PC-3 (cell line): ENCODE data around the gene TRPC1. TPM values are rescaled to one million over a fixed set of nuclear protein-coding genes. Genes with fewer than 3 reads are reported as not detected.
"Not testable (repeated sequence)": the region's sequence is repeated elsewhere in the genome, so short reads cannot be mapped to it uniquely, and the experiment has no call there.

Experiments used
- ATAC-seq: fragments of 200-7000 bp; cut with Tn5 transposase; 2 replicates; pipeline ENCODE4 v1.9.1; 2020; ENCODE audit warnings: mild to moderate bottlenecking, moderate library complexity
- BruUV-seq: library from RNA; stranded (reverse); fragments of 400-500 nt; replicated peaks from 2 replicates; lab custom pipeline; 2021; lab: Mats Ljungman, UMichigan
- CTCF ChIA-PET: fragments of 300-600 bp; sonication (Branson Sonifier 250); formaldehyde crosslinking; loops from one replicate; lab custom pipeline; 2022; ENCODE audit warnings: antibody characterized with exemption; lab: Charles Lee
- POLR2A ChIA-PET: fragments of 300-600 bp; sonication (Branson Sonifier 250); formaldehyde crosslinking; loops from one replicate; lab custom pipeline; 2022; ENCODE audit warnings: antibody characterized with exemption; ENCODE audit not compliant: unreplicated experiment; lab: Charles Lee
- DNase-seq: peaks from one replicate; pipeline ENCODE4 v3.0.0-alpha.2; 2015
- H2AFZ ChIP-seq: fragments of 300-600 bp; sonication (generic); 2 replicates; pipeline ENCODE4 v1.6.0; 2016; ENCODE audit warnings: antibody characterized with exemption, low read length
- H3F3A ChIP-seq: fragments of 300-600 bp; sonication (generic); one replicate; pipeline ENCODE4 v1.6.0; 2017; ENCODE audit warnings: antibody characterized with exemption, low read length, control low read depth, mild to moderate bottlenecking; ENCODE audit not compliant: unreplicated experiment
- H3K27ac ChIP-seq: fragments of 300-600 bp; sonication (generic); 2 replicates; pipeline ENCODE4 v1.5.1; 2016; ENCODE audit warnings: mild to moderate bottlenecking, low read length
- H3K27me3 ChIP-seq: fragments of 300-600 bp; sonication (generic); 2 replicates; pipeline ENCODE4 v1.6.1; 2016; ENCODE audit warnings: low read length, mixed read lengths
- H3K36me3 ChIP-seq: fragments of 300-600 bp; sonication (generic); 2 replicates; pipeline ENCODE4 v1.6.1; 2016; ENCODE audit warnings: low read depth, mixed run types, low read length, mixed read lengths
- H3K4me1 ChIP-seq: fragments of 300-600 bp; sonication (generic); 2 replicates; pipeline ENCODE4 v1.5.1; 2016; ENCODE audit warnings: low read length; ENCODE audit not compliant: insufficient read depth
- H3K4me2 ChIP-seq: fragments of 300-600 bp; sonication (generic); 2 replicates; pipeline ENCODE4 v1.6.0; 2016; ENCODE audit warnings: low read length
- H3K4me3 ChIP-seq: fragments of 300-600 bp; sonication (generic); 2 replicates; pipeline ENCODE4 v1.5.1; 2016; ENCODE audit warnings: mild to moderate bottlenecking, low read length, mixed read lengths
- H3K79me2 ChIP-seq: fragments of 300-600 bp; sonication (generic); 2 replicates; pipeline ENCODE4 v1.6.1; 2017; ENCODE audit warnings: low read length, mixed read lengths
- H3K9ac ChIP-seq: fragments of 300-600 bp; sonication (generic); 2 replicates; pipeline ENCODE4 v1.6.0; 2016; ENCODE audit warnings: mild to moderate bottlenecking, low read length
- H3K9me2 ChIP-seq: fragments of 300-600 bp; sonication (generic); replicated peaks from 2 replicates; pipeline ENCODE4 v1.6.1; 2016; ENCODE audit warnings: mixed run types, low read length, mixed read lengths
- H3K9me3 ChIP-seq: fragments of 300-600 bp; sonication (generic); 2 replicates; pipeline ENCODE4 v1.6.1; 2016; ENCODE audit warnings: low read length, mixed read lengths
- H4K20me1 ChIP-seq: fragments of 300-600 bp; sonication (generic); 2 replicates; pipeline ENCODE4 v1.6.1; 2016; ENCODE audit warnings: low read length, mixed read lengths
- EZH2 ChIP-seq: fragments of 300-600 bp; sonication (generic); IDR thresholded peaks from one replicate; pipeline ENCODE4 v1.6.1; 2017; ENCODE audit warnings: antibody characterized with exemption, mild to moderate bottlenecking, low read length; ENCODE audit not compliant: unreplicated experiment
- EZH2phosphoT487 ChIP-seq: fragments of 300-600 bp; sonication (generic); IDR thresholded peaks from 2 replicates; pipeline ENCODE4 v1.6.1; 2018; ENCODE audit warnings: mild to moderate bottlenecking, antibody characterized with exemption, low read length, borderline replicate concordance
- intact Hi-C: fragments of 100-400 bp; cut with micrococcal nuclease; formaldehyde crosslinking; loops from 2 replicates; pipeline ENCODE4 v1.9.0; 2023
- total RNA-seq: library from RNA; depleted of rRNA; stranded (reverse); fragments of >200 nt; gene quantifications from 2 replicates; pipeline ENCODE4 v1.2.3, GENCODE V29; 2014
- TF ChIP-seq, protein P1 (sequence below): fragments of 300-600 bp; sonication (generic); conservative IDR thresholded peaks from 2 replicates; pipeline ENCODE4 v1.5.1; 2017; ENCODE audit warnings: antibody characterized with exemption, low read depth, mild to moderate bottlenecking, low read length

Gene TRPC1
- total RNA-seq, 1 experiment from 2014 or later = 1.7 TPM

- Histone ChIP-seq H3K9me3 (no peaks in the 10 kb centered on the region), H3F3A (no peaks in the 10 kb centered on the region), H3K9ac (no peak overlapping the region), H3K4me3 (no peak overlapping the region), H3K9me2 (no peaks in the 10 kb centered on the region), H3K4me1 (no peaks in the 10 kb centered on the region), H3K27me3 (no peaks in the 10 kb centered on the region), H3K36me3 (no peaks in the 10 kb centered on the region), H4K20me1 (no peaks in the 10 kb centered on the region), H3K79me2 (no peaks in the 10 kb centered on the region), H3K4me2 (no peak overlapping the region), H2AFZ (no peak overlapping the region), H3K27ac (no peak overlapping the region)
- ATAC-seq (no peak), DNase-seq (no peak)
- ChIA-PET POLR2A (no interaction called here), CTCF (no interaction called here)
- intact Hi-C loops = no loop called here
- TF ChIP-seq, protein P1, sequence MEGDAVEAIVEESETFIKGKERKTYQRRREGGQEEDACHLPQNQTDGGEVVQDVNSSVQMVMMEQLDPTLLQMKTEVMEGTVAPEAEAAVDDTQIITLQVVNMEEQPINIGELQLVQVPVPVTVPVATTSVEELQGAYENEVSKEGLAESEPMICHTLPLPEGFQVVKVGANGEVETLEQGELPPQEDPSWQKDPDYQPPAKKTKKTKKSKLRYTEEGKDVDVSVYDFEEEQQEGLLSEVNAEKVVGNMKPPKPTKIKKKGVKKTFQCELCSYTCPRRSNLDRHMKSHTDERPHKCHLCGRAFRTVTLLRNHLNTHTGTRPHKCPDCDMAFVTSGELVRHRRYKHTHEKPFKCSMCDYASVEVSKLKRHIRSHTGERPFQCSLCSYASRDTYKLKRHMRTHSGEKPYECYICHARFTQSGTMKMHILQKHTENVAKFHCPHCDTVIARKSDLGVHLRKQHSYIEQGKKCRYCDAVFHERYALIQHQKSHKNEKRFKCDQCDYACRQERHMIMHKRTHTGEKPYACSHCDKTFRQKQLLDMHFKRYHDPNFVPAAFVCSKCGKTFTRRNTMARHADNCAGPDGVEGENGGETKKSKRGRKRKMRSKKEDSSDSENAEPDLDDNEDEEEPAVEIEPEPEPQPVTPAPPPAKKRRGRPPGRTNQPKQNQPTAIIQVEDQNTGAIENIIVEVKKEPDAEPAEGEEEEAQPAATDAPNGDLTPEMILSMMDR = no peak
- TF ChIP-seq EZH2phosphoT487 (no peak), EZH2 (no peak)
- no TSS peak for BruUV-seq
Observed at GRCh38 chr3:142706321-142707127, 17.3 kb upstream of the TRPC1 start.

DNA sequence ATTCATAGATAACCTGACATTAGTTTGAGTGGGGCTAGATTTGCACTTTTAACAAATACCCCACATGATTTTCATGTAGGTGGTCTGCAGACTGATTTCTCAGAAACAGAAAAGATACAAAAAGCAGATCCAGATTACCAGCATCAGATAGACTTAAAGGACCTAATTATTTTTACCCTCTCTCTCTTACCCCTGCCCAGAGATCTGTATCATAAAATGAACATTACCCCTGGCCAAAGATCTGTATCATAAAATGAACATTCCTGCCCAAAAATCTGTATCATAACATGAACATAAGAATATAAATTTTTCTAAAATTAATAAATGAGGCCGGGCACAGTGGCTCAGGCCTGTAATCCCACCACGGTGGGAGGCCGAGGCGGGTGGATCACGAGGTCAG, 14.6 kb upstream of the TRPC1 start:
- Histone ChIP-seq H3K27me3 (no peaks in the 10 kb centered on the region), H3K36me3 (no peaks in the 10 kb centered on the region), H3K79me2 (no peaks in the 10 kb centered on the region), H3F3A (no peaks in the 10 kb centered on the region), H3K4me1 (no peaks in the 10 kb centered on the region), H3K27ac (no peak overlapping the region), H3K9ac (no peak overlapping the region), H3K9me3 (no peaks in the 10 kb centered on the region), H2AFZ (no peak overlapping the region), H3K9me2 (no peaks in the 10 kb centered on the region), H3K4me2 (no peak overlapping the region), H3K4me3 (no peak overlapping the region), H4K20me1 (no peaks in the 10 kb centered on the region)
- TF ChIP-seq, protein P1 = no peak
- TF ChIP-seq EZH2phosphoT487 (no peak), EZH2 (no peak)
- no TSS peak for BruUV-seq
- intact Hi-C loops = no loop called here
- ChIA-PET POLR2A (no interaction called here), CTCF (no interaction called here)
- DNase-seq (no peak), ATAC-seq (no peak)

DNA sequence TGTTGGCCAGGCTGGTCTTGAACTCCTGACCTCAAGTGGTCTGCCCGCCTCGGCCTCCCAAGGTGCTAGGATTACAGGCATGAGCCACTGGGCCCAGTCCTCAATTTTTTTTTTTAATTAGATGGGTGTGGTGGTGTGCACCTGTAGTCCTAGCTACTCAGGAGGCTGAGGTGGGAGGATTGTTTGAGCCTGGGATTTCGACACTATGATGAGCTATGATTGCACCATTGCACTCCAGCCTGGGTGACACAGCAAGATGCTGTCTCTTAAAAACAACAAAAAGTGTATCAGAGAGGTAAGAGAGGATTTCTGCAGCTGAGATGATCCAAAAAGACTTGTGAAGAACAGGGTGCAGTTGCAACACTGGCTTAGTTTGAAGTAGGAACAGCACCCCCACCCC, 9.0 kb upstream of the TRPC1 start:
- H3K4me1 ChIP-seq, H3K27me3 ChIP-seq, H3K4me2 ChIP-seq, H3K4me3 ChIP-seq, H3K27ac ChIP-seq, DNase-seq, H3K9me2 ChIP-seq, CTCF ChIA-PET, H3K79me2 ChIP-seq, H4K20me1 ChIP-seq, ATAC-seq, intact Hi-C loops, H3F3A ChIP-seq, BruUV-seq, POLR2A ChIA-PET, H2AFZ ChIP-seq, H3K9me3 ChIP-seq, H3K36me3 ChIP-seq, H3K9ac ChIP-seq: not testable (repeated sequence)
